ENCODE measurements around the gene SLX4. TPM values are rescaled to one million over a fixed set of nuclear protein-coding genes. Genes with fewer than 3 reads are reported as not detected.

The SLX4 gene
- total RNA-seq, 4 donors from 2014 or later: 1.4 to 5.6 (median 3.2) TPM

DNA sequence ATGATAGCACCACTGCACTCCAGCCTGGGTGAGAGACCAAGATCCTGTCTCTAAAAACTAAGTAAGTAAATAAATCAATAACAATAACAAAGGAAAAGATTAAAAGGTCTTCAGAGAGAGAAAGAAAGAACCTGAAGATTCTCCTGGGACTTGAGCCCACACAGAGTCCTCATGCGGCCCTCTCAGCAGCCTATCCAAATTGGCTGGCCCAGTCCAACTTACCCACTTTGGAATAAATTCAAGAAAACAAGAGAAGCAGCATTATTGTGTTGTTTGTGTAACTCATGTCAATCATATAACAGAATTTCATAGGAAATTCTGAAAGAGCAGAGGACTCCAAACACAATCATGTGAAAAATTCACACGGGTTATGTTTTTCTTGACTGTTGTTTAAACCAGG lies 3.8 kb downstream of the SLX4 start:
- no peaks in the 10 kb centered on the region for H3K27me3 ChIP-seq
- no peak for ATAC-seq
- peaks cover 0 to 37% of the 10 kb centered on the region in 2 donors for H3K36me3 ChIP-seq
- H3K4me1 ChIP-seq: peaks cover 0 to 19% (median 7%) of the 10 kb centered on the region in 3 donors
- 65 to 74% methylated on average over 2 of the region's 2 CpGs for WGBS, 2 donors (ENCODE audit: low coverage in 1 of 2)
- H3K27ac ChIP-seq: no peak overlapping the region
- H3K4me3 ChIP-seq: no peak overlapping the region
- no peak for TF ChIP-seq POLR2AphosphoS5 (IDR thresholded peaks at IDR 0.05)
- TF ChIP-seq EP300 (IDR thresholded peaks at IDR 0.05): no peak
- TF ChIP-seq, protein P1, sequence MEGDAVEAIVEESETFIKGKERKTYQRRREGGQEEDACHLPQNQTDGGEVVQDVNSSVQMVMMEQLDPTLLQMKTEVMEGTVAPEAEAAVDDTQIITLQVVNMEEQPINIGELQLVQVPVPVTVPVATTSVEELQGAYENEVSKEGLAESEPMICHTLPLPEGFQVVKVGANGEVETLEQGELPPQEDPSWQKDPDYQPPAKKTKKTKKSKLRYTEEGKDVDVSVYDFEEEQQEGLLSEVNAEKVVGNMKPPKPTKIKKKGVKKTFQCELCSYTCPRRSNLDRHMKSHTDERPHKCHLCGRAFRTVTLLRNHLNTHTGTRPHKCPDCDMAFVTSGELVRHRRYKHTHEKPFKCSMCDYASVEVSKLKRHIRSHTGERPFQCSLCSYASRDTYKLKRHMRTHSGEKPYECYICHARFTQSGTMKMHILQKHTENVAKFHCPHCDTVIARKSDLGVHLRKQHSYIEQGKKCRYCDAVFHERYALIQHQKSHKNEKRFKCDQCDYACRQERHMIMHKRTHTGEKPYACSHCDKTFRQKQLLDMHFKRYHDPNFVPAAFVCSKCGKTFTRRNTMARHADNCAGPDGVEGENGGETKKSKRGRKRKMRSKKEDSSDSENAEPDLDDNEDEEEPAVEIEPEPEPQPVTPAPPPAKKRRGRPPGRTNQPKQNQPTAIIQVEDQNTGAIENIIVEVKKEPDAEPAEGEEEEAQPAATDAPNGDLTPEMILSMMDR (IDR thresholded peaks at IDR 0.05): no peak
- no peak for TF ChIP-seq POLR2A (IDR thresholded peaks at IDR 0.05)
- no peaks in the 10 kb centered on the region for H3K9me3 ChIP-seq

- peaks cover 0 to 42% of the 10 kb centered on the region in 2 donors for H3K36me3 ChIP-seq
- H3K9me3 ChIP-seq: no peaks in the 10 kb centered on the region
- no peaks in the 10 kb centered on the region for H3K27me3 ChIP-seq
- no peak overlapping the region for H3K27ac ChIP-seq
- WGBS, 2 donors (ENCODE audit: low coverage in 1 of 2): 78 to 90% methylated on average over 6 to 7 of the region's 7 CpGs
- H3K4me3 ChIP-seq: no peak overlapping the region
- peaks cover 0 to 15% (median 2%) of the 10 kb centered on the region in 3 donors for H3K4me1 ChIP-seq
- no peak for TF ChIP-seq POLR2AphosphoS5 (IDR thresholded peaks at IDR 0.05)
- no peak for TF ChIP-seq POLR2A (IDR thresholded peaks at IDR 0.05)
- no peak for TF ChIP-seq EP300 (IDR thresholded peaks at IDR 0.05)
- TF ChIP-seq, protein P1 (IDR thresholded peaks at IDR 0.05): no peak
- ATAC-seq: no peak
These were observed 4.2 kb downstream of the SLX4 start for GRCh38 chr16:3607161-3607560.

DNA sequence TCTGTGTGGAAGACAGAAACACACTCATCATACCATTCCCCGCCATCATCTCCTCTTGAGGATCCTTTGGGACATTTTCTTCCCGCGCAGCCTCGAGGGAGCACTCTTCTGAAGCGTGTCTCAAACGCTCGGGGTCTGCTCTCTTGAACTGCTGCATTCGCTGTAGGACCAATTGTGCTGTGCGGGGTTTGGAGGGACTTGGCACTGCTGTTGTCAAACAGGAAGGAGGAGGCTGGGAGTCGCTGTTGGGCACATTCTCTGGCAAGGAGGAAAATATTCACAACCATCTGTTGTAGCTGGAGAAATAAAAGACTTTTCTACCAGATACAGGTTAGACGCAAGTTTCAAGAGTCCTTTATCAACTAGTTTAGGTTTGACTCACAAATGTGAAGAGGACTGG lies 5.0 kb downstream of the SLX4 start:
- H3K27ac ChIP-seq: no peak overlapping the region
- H3K36me3 ChIP-seq: peaks cover 0 to 49% of the 10 kb centered on the region in 2 donors
- no peak overlapping the region for H3K4me3 ChIP-seq
- no peaks in the 10 kb centered on the region for H3K27me3 ChIP-seq
- peaks cover 0 to 11% (median 0%) of the 10 kb centered on the region in 3 donors for H3K4me1 ChIP-seq
- TF ChIP-seq, protein P1 (IDR thresholded peaks at IDR 0.05): no peak
- TF ChIP-seq POLR2AphosphoS5 (IDR thresholded peaks at IDR 0.05): no peak
- no peak for TF ChIP-seq POLR2A (IDR thresholded peaks at IDR 0.05)
- TF ChIP-seq EP300 (IDR thresholded peaks at IDR 0.05): no peak
- H3K9me3 ChIP-seq: no peaks in the 10 kb centered on the region
- no peak for ATAC-seq
- WGBS, 2 donors (ENCODE audit: low coverage in 1 of 2): 86 to 88% methylated on average over 11 of the region's 11 CpGs

GRCh38 chr16:3602320-3602653 lies 9.1 kb downstream of the SLX4 start:
- Histone ChIP-seq H3K4me3 (no peak overlapping the region), H3K4me1 (no peaks in the 10 kb centered on the region), H3K27me3 (no peaks in the 10 kb centered on the region), H3K27ac (no peak overlapping the region), H3K36me3 (peaks cover 0 to 80% of the 10 kb centered on the region in 2 donors), H3K9me3 (no peaks in the 10 kb centered on the region)
- TF ChIP-seq POLR2AphosphoS5 (IDR thresholded peaks at IDR 0.05): no peak
- TF ChIP-seq POLR2A (IDR thresholded peaks at IDR 0.05): no peak
- TF ChIP-seq EP300 (IDR thresholded peaks at IDR 0.05): no peak
- TF ChIP-seq, protein P1 (IDR thresholded peaks at IDR 0.05): no peak
- 60 to 92% methylated on average over 1 to 7 of the region's 7 CpGs for WGBS, 2 donors (ENCODE audit: low coverage in 1 of 2)
- no peak for ATAC-seq

DNA sequence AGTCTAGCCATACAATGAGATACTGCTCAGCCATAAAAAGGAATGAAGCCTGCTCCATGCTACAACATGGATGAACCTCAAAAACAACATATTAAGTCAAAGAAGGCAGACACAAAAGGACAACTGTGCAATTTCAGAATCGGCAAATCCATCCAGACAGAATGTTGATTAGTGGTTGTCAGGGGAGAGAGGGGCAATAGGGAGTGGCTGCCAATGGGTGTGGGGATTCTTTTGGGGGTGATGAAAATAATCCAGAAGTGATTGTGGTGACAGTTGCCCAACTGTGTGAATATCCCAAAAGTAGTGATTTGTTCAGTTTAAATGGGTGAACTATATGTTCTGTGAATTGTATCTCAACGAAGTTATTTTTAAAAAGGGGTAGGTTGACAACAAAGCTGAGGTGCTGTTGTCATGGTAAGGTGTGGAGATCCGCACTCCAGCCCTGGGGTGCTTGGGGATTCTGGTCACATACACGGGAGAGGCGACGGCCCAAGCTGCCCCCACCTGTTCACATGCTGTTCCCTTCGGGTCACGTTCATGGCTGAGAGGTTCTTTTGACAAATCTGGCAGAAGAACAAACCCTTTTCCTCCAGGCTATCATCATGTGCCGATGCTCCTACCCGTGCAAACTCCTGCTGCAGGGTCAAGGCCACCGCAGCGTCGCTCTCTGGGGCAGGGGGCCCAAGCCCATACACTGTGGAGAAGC lies 9.6 kb downstream of the SLX4 start:
- H3K27ac ChIP-seq: no peak overlapping the region
- no peak overlapping the region for H3K4me3 ChIP-seq
- H3K36me3 ChIP-seq: peaks cover 0 to 85% of the 10 kb centered on the region in 2 donors
- 77 to 83% methylated on average over 4 to 12 of the region's 13 CpGs for WGBS, 2 donors (ENCODE audit: low coverage in 1 of 2)
- TF ChIP-seq, protein P1 (IDR thresholded peaks at IDR 0.05): no peak
- no peak for TF ChIP-seq POLR2A (IDR thresholded peaks at IDR 0.05)
- TF ChIP-seq EP300 (IDR thresholded peaks at IDR 0.05): no peak
- TF ChIP-seq POLR2AphosphoS5 (IDR thresholded peaks at IDR 0.05): no peak
- ATAC-seq: no peak
- H3K4me1 ChIP-seq: no peaks in the 10 kb centered on the region
- no peaks in the 10 kb centered on the region for H3K27me3 ChIP-seq
- no peaks in the 10 kb centered on the region for H3K9me3 ChIP-seq

Data from gastroesophageal sphincter (tissue), 4 donors.